ENCODE data around the gene DLG2. TPM values are rescaled to one million over a fixed set of nuclear protein-coding genes. Genes with fewer than 3 reads are reported as not detected.
A peak's percentile ranks its signal among the peaks of the same experiment; 100 is the strongest.

DLG2 gene
- total RNA-seq, 4 donors from 2014 or later = 0.18 to 8.3 (median 2.5) TPM

DNA sequence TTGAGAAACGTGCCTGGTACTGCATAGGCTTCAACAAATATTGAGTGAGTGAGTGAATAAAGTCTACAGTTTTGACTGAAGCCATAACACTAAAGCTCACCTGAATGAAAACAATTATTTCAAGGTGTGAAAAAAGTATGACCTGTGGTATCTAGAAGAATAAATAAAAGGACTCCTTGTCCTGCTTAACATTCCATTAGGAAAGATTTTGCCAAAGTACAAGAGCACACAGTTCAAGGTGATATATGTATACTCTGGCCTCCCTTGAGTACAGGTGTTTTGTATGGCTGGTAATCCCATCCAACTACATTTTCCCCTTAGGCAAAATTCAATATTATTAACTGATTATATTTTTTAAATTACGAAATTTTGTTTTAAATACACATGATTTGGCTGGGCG is 39.5 kb upstream of the DLG2 start:
- Histone ChIP-seq H3K9me3 (no peaks in the 10 kb centered on the region), H3K4me3 (no peak overlapping the region), H3K27ac (no peak overlapping the region), H3K36me3 (no peaks in the 10 kb centered on the region), H3K27me3 (no peaks in the 10 kb centered on the region), H3K4me1 (peaks cover 0 to 18% (median 3%) of the 10 kb centered on the region in 4 donors)
- TF ChIP-seq, protein P1, sequence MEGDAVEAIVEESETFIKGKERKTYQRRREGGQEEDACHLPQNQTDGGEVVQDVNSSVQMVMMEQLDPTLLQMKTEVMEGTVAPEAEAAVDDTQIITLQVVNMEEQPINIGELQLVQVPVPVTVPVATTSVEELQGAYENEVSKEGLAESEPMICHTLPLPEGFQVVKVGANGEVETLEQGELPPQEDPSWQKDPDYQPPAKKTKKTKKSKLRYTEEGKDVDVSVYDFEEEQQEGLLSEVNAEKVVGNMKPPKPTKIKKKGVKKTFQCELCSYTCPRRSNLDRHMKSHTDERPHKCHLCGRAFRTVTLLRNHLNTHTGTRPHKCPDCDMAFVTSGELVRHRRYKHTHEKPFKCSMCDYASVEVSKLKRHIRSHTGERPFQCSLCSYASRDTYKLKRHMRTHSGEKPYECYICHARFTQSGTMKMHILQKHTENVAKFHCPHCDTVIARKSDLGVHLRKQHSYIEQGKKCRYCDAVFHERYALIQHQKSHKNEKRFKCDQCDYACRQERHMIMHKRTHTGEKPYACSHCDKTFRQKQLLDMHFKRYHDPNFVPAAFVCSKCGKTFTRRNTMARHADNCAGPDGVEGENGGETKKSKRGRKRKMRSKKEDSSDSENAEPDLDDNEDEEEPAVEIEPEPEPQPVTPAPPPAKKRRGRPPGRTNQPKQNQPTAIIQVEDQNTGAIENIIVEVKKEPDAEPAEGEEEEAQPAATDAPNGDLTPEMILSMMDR (IDR thresholded peaks at IDR 0.05) = no peak
- no peak for TF ChIP-seq POLR2A (IDR thresholded peaks at IDR 0.05)
- no peak for DNase-seq

DNA sequence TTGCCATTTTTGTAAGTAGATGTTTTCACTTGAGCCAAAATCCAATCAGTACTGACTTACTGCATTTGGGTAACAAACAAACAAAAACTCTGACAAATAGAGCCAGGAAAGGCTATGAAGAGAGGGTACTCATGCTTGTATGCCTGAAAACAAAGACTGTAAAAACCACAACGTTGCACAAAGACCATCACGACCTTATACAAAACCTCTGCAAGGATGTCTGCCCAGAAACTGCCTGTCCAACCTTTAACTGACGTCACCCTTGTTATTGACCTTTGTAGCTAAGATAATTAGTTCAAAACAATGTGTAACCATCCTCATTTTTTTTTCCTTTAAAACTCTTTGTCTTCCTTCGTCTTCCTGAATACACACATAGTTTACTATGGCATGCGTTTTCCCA is 38.6 kb upstream of the DLG2 start:
- peak in 1 of 3 donors; percentile 39 for DNase-seq
- TF ChIP-seq POLR2A (IDR thresholded peaks at IDR 0.05) = no peak
- TF ChIP-seq, protein P1 (IDR thresholded peaks at IDR 0.05) = no peak
- Histone ChIP-seq H3K4me3 (peak overlapping the region in 1 of 4 donors; percentile 88), H3K27me3 (no peaks in the 10 kb centered on the region), H3K36me3 (no peaks in the 10 kb centered on the region), H3K27ac (peak overlapping the region in 3 of 4 donors; percentile 95 to 98 (median 98)), H3K9me3 (no peaks in the 10 kb centered on the region), H3K4me1 (peaks cover 0 to 27% (median 6%) of the 10 kb centered on the region in 4 donors)

DNA sequence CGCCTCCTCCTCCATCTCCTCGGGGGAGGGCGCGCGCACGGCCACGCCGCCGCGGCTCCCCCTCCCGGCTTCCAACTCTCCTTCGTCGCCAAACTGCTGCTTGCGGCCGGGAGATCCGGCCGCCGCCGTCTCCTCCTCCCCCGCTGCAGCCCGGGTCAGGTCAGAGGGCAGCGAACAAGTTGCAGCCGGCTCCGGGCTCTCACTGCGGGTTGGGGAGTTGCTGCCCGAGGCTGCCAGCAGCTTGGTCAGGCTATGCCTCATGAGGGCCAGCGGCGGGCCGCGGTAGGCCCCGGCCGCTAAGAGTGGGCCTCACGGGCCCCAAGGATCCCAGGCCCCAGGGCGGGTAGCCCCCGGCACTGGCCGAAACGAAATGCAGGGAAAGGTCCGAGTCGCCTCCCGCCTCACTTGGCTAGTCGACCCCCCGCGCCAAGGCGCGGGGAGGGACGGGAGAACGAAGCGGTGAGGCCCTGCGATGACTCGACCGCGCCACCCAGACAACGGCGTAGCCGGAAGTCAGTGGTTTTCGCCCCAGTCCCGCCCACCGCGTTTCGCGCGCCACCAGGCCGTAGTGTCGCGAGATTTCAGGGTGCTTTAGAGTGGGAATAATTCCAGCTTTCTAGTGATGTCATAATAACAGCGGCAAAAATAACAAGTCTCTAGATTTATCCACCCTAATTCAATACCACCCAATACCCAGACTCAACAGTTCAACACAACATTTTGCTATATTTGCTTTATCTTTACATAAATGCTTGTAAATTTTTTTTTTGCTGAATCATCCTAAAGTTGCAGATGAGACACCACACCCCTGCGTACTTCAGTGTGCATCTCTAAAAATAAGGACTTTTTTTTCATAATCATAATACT is 37.7 kb upstream of the DLG2 start, which contains the start of gene CREBZF:
Gene CREBZF, minus strand, starts transcription at position 515 of the 867 bp plus-strand sequence. Its CDS starts 254 bp downstream, at position 261.
- Histone ChIP-seq H3K27ac (peak within 1 kb of the TSS; percentile 95 to 98 (median 98)), H3K4me3 (peak within 1 kb of the TSS; percentile 69 to 88 (median 81)), H3K9me3 (no peaks in the 10 kb centered on the region), H3K27me3 (no peaks in the 10 kb centered on the region), H3K36me3 (peaks cover 0 to 3% (median 0%) of the 10 kb centered on the region in 3 donors), H3K4me1 (peaks cover 0 to 36% (median 6%) of the 10 kb centered on the region in 4 donors)
- TF ChIP-seq, protein P1 (IDR thresholded peaks at IDR 0.05) = no peak
- peak; percentile 96 to 97 for TF ChIP-seq POLR2A (IDR thresholded peaks at IDR 0.05)
- peak; percentile 93 to 98 (median 96) for DNase-seq

DNA sequence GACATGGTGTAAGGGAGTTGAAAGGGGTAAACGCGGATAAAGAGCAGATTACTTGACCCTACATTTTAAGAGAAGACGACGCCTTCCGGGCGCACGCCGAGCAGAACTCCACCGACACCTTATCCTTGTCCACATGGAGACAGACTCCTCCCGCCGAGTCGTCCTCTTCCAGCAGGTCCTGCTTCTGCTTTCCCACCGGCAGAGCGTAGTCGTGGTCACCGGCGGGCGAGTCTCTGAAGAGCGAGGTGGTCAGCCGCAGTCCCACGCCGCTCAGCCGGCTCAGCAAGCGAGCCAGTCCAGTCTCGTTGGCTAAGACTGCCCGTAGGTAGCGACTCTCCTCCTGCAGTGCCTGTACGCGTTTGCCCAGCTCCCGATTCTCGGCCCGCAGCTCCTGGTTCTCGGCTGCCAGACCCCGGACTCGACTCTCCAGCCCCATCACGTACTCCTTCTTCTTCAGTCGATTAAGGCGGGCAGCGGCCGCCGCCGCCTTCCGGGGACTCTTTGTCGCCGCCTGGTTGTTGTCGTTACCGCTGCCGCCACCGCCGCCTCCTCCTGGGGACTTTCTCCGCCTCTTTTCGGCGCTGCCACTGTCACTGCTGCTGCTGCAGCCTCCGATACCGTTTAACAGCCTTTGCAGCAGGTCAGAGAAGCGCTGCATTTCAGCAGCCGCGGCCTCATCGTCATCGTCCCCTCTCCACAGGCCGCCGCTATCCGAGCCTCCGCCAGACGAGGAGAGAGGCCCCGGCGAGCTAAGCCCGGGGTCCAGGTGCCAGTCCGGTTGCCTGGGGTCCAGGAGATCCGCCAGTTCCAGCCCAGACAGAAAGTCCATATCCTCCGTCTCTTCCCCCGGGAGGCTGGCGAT is 36.8 kb upstream of the DLG2 start:
- H3K4me1 ChIP-seq = peaks cover 0 to 45% (median 6%) of the 10 kb centered on the region in 4 donors
- H3K36me3 ChIP-seq = peaks cover 0 to 11% (median 0%) of the 10 kb centered on the region in 3 donors
- TF ChIP-seq, protein P1 (IDR thresholded peaks at IDR 0.05) = peak; percentile 31 to 83 (median 62)
- TF ChIP-seq POLR2A (IDR thresholded peaks at IDR 0.05) = peak; percentile 29 to 35
- H3K27ac ChIP-seq = peak overlapping the region; percentile 95 to 98 (median 98)
- peak; percentile 82 to 95 (median 90) for DNase-seq
- no peaks in the 10 kb centered on the region for H3K27me3 ChIP-seq
- no peaks in the 10 kb centered on the region for H3K9me3 ChIP-seq
- H3K4me3 ChIP-seq = peak overlapping the region; percentile 69 to 88 (median 81)

DNA sequence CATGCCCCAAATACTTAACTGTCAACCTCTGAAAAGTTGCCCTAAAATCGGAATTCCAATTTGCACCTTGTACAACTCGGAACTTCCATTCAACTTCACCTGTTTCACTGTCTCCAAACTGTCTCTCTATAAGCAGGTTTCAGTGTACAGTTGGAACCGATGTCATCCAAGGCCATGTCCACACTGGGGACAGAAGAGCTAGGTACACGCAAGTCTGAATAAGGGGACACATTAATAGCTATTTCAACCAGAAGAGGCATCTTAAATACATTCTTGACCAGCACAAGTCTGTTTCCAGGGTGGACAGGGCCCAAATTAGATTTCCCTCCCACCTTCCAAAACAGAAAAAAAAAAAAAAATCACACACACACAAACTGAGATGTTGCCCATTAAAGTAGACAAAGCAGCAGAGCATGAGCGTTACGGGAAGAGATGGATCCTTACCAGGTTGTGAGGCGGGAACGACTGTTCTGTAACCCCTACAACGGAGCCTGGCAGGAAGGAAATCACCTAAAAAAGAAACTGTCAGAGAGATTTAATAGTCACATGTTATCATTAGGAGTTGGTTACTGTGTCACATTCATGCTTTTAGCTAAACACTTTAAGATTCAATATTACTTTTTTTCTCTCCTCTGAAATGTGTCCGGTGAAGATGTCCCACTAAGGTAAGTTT is 36.1 kb upstream of the DLG2 start:
- no peaks in the 10 kb centered on the region for H3K9me3 ChIP-seq
- no peaks in the 10 kb centered on the region for H3K27me3 ChIP-seq
- DNase-seq = peak in 1 of 3 donors; percentile 43
- no peak for TF ChIP-seq POLR2A (IDR thresholded peaks at IDR 0.05)
- TF ChIP-seq, protein P1 (IDR thresholded peaks at IDR 0.05) = no peak
- H3K36me3 ChIP-seq = peaks cover 0 to 15% (median 0%) of the 10 kb centered on the region in 3 donors
- peak overlapping the region; percentile 95 to 98 (median 98) for H3K27ac ChIP-seq
- H3K4me1 ChIP-seq = peaks cover 0 to 47% (median 6%) of the 10 kb centered on the region in 4 donors
- peak overlapping the region; percentile 69 to 88 (median 81) for H3K4me3 ChIP-seq
